Stromal cell of bone marrow (primary cell): ENCODE measurements around the gene CCR5AS.

Experiments
- DNase-seq: peaks from one replicate; pipeline ENCODE4 v3.0.0-alpha.2; 2012; ENCODE audit warnings: low read depth

CCR5AS gene

DNA sequence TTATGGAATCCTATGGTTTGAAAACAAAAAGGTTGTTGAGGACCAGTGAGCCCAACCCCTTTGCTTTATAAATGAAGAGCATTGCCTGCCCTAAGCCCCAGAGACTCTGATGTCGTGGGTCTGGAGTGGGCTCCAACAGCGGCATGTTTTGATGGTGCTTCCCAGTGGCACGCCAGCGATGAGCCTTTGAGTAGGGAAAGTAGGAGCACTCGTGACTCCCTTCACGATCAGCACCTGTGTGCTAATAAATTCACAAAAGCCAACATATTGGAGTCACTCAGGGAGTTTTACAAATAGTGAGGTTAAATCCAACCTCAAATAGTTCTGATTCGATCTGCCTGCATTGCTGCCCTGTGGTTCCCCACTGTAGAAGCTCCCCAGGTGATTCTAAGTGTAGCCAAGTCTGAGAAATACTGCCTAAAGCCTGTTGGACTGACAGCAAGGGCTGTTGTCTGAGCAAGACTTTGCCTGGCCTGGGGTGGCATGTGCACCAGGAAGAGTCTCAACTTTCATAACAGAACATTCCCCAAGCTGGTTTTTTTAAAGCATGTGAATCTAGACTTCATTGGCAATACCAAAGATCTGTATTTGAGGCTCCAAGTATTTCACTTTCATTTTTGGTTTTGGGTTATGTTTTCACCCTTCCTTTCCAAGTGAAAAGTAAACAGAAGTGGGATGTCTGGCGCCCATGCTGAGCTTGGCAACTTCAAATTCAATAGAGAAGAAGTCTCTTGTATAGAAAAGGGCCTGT lies 26.2 kb downstream of the CCR5AS start:
- DNase-seq, result no peak

DNA sequence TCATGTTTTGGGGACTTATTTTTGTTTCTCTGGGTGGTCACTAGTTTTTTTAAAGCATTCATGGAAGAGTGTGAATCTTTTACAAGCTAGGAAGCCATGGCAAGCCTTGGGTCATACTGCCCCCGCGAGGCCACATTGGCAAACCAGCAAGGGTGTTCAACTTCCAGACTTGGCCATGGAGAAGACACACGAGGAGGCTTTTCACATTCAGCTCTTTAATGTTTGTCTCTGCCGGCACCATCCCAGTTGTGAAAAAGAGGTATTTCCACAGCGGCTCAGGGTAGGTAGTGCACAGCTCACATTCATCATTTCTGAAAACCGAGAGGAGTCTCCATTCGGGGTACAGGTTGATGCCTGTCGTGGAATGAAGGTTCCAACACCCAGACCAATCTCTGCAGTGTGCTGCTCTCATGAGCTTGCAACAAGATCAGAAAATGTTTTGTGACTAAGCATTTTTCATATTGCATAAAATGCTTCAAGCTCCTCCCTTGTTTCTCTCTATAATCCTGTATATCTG lies 28.4 kb downstream of the CCR5AS start:
- DNase-seq, result peak; percentile 50

DNA sequence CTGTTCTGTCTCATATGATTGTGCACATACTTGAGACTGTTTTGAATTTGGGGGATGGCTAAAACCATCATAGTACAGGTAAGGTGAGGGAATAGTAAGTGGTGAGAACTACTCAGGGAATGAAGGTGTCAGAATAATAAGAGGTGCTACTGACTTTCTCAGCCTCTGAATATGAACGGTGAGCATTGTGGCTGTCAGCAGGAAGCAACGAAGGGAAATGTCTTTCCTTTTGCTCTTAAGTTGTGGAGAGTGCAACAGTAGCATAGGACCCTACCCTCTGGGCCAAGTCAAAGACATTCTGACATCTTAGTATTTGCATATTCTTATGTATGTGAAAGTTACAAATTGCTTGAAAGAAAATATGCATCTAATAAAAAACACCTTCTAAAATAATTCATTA lies 31.1 kb downstream of the CCR5AS start:
- no peak for DNase-seq

DNA sequence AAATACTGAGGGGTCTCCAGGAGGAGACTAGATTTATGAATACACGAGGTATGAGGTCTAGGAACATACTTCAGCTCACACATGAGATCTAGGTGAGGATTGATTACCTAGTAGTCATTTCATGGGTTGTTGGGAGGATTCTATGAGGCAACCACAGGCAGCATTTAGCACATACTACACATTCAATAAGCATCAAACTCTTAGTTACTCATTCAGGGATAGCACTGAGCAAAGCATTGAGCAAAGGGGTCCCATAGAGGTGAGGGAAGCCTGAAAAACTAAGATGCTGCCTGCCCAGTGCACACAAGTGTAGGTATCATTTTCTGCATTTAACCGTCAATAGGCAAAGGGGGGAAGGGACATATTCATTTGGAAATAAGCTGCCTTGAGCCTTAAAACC lies 31.6 kb downstream of the CCR5AS start:
- DNase-seq, result no peak

DNA sequence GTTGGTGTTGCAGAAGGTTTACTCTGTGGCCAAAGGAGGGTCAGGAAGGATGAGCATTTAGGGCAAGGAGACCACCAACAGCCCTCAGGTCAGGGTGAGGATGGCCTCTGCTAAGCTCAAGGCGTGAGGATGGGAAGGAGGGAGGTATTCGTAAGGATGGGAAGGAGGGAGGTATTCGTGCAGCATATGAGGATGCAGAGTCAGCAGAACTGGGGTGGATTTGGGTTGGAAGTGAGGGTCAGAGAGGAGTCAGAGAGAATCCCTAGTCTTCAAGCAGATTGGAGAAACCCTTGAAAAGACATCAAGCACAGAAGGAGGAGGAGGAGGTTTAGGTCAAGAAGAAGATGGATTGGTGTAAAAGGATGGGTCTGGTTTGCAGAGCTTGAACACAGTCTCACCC lies 32.1 kb downstream of the CCR5AS start:
- DNase-seq, result no peak

DNA sequence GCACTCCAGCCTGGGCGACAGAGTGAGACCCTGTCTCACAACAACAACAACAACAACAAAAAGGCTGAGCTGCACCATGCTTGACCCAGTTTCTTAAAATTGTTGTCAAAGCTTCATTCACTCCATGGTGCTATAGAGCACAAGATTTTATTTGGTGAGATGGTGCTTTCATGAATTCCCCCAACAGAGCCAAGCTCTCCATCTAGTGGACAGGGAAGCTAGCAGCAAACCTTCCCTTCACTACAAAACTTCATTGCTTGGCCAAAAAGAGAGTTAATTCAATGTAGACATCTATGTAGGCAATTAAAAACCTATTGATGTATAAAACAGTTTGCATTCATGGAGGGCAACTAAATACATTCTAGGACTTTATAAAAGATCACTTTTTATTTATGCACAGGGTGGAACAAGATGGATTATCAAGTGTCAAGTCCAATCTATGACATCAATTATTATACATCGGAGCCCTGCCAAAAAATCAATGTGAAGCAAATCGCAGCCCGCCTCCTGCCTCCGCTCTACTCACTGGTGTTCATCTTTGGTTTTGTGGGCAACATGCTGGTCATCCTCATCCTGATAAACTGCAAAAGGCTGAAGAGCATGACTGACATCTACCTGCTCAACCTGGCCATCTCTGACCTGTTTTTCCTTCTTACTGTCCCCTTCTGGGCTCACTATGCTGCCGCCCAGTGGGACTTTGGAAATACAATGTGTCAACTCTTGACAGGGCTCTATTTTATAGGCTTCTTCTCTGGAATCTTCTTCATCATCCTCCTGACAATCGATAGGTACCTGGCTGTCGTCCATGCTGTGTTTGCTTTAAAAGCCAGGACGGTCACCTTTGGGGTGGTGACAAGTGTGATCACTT lies 34.1 kb downstream of the CCR5AS start:
- peak; percentile 44 for DNase-seq

DNA sequence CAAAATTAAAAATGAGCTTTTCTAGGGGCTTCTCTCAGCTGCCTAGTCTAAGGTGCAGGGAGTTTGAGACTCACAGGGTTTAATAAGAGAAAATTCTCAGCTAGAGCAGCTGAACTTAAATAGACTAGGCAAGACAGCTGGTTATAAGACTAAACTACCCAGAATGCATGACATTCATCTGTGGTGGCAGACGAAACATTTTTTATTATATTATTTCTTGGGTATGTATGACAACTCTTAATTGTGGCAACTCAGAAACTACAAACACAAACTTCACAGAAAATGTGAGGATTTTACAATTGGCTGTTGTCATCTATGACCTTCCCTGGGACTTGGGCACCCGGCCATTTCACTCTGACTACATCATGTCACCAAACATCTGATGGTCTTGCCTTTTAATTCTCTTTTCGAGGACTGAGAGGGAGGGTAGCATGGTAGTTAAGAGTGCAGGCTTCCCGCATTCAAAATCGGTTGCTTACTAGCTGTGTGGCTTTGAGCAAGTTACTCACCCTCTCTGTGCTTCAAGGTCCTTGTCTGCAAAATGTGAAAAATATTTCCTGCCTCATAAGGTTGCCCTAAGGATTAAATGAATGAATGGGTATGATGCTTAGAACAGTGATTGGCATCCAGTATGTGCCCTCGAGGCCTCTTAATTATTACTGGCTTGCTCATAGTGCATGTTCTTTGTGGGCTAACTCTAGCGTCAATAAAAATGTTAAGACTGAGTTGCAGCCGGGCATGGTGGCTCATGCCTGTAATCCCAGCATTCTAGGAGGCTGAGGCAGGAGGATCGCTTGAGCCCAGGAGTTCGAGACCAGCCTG lies 35.1 kb downstream of the CCR5AS start:
- no peak for DNase-seq

DNA sequence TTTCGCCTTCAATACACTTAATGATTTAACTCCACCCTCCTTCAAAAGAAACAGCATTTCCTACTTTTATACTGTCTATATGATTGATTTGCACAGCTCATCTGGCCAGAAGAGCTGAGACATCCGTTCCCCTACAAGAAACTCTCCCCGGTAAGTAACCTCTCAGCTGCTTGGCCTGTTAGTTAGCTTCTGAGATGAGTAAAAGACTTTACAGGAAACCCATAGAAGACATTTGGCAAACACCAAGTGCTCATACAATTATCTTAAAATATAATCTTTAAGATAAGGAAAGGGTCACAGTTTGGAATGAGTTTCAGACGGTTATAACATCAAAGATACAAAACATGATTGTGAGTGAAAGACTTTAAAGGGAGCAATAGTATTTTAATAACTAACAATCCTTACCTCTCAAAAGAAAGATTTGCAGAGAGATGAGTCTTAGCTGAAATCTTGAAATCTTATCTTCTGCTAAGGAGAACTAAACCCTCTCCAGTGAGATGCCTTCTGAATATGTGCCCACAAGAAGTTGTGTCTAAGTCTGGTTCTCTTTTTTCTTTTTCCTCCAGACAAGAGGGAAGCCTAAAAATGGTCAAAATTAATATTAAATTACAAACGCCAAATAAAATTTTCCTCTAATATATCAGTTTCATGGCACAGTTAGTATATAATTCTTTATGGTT lies 35.9 kb downstream of the CCR5AS start, which contains the start of gene CCR5:
CCR5 (plus strand) TSS at position 108 of the 680 bp plus-strand sequence. CDS start 1,957 bp downstream, outside the sequence.
- DNase-seq, result no peak

DNA sequence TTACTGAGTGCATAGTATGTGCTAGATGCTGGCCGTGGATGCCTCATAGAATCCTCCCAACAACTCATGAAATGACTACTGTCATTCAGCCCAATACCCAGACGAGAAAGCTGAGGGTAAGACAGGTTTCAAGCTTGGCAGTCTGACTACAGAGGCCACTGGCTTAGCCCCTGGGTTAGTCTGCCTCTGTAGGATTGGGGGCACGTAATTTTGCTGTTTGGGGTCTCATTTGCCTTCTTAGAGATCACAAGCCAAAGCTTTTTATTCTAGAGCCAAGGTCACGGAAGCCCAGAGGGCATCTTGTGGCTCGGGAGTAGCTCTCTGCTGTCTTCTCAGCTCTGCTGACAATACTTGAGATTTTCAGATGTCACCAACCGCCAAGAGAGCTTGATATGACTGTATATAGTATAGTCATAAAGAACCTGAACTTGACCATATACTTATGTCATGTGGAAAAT lies 37.2 kb downstream of the CCR5AS start:
- no peak for DNase-seq

DNA sequence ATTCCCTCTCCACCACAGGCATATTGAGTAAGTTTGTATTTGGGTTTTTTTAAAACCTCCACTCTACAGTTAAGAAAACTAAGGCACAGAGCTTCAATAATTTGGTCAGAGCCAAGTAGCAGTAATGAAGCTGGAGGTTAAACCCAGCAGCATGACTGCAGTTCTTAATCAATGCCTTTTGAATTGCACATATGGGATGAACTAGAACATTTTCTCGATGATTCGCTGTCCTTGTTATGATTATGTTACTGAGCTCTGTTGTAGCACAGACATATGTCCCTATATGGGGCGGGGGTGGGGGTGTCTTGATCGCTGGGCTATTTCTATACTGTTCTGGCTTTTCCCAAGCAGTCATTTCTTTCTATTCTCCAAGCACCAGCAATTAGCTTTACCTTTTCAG lies 37.7 kb downstream of the CCR5AS start:
- DNase-seq, result no peak

DNA sequence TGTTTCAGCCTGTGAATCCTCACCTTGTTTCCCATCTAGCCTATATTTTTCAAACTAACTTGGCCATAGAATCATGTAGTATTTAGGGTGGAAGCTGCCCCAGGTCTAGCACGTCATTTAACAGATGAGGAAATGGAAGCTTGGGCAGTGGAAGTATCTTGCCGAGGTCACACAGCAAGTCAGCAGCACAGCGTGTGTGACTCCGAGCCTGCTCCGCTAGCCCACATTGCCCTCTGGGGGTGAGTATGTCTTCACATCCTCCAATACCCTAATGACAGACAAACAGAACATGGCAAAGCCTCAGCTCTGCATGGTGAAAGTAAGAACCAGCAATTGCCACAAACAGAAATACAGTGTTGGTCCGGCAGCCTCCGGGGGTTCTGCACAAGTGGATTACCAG lies 38.3 kb downstream of the CCR5AS start:
- peak; percentile 18 for DNase-seq

DNA sequence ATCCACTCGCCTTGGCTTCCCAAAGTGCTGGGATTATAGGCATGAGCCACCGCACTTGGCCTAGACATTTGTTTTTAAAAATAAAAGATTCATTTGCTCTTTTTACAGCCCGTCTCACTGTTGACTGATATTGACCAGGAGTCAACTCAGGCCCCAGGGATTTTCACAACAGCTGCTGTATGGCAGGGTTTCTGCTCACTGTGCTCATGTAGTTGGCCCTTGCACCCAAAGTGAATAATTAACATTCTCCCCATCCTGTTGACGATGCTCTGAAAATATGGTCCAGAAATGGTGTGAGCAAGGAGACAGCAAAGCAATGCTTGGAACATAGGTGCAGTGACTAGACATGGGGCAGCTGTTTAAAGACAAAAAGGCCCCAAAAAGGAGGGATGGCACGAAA lies 39.1 kb downstream of the CCR5AS start:
- DNase-seq, result no peak

DNA sequence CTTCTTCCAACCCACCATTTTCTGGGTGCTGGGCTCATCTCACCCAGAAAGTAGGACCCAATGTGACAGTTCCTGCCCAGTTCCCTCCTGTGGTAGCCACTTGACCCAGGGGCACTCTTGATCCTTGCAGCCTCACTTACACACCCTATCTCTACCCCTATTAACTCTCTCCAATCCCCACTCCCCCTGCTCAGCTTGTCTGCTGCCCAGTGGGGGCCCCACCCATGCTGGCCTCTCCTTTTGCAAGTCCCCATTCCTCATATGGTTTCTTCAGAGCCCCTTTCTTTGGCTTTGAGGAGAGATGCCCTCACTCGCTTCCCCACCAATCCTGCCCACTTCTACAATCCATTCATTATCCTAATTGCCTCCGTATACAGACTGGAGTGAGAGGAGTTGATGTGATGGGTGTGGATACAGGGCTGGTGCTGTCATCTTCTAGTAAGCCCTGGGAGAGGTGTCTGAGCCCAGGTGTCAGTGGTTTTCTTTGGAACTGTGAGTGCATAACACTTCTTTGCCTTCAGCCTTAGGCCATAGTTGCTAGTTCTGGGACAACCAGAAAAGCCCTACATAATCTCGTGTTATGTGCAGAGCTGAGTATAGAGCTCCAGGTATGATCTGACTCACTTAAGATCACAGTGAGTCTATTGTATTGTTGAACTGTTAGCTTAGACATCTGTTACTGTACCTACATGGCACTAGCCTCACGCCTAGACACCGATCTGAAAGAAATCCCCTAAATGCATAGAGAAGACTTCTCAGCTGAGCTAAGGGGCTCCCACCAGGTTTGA lies 40.9 kb downstream of the CCR5AS start:
- no peak for DNase-seq

DNA sequence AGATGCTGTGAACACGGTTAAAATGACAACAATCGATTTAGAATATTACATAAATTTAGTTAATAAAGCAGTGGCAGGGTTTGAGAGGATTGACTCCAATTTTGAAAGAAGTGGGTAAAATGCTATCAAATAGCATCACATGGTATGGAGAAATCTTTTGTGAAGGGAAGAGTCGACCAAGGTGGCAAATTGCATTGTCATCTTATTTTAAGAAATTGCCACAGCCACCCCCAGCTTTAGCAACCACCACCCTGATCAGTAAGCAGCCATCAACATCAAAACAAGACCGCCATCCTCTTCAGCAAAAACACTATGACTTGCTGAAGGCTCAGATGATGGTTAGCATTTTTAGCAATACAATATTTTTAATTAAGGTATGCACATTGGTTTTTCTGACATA lies 41.8 kb downstream of the CCR5AS start:
- DNase-seq, result no peak

DNA sequence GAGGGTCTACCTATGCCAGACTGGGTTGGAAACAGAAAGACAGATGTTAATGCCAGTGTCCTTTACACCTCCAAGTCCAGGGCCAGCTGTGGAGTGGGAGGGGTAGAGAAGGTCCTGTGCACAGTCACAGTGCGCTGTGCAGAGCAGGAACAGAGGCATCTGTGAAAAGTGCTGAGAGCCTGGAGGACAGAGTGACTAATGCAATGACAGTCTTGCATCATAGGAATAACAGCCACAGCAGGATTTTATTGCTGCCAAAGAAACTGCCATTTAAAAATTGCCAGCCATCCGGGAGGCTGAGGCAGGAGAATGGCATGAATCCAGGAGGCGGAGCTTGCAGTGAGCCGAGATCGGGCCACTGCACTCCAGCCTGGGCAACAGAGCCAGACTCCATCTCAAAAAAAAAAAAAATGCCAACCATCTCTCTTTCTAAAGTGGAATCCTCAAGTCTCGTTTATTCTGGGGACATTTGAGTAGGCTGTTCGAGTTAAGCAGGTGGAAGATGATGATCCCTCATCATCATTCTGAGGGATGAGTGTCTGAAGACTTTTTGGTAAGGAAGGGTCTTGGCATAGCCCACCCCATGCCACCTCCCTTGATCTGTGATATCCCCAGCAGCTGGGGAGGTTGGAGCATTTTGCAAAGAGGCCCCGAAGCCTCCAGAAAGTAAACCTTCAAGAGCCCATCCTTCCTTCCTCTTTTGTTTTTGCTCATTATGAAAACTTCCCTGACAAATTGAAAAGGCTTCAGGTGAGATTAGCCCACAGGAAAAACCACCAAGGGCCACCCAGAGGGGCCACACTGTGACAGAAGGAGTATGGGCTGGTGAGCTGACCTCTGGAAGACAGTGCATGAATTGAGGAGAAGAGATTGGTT lies 45.2 kb downstream of the CCR5AS start:
- no peak for DNase-seq

DNA sequence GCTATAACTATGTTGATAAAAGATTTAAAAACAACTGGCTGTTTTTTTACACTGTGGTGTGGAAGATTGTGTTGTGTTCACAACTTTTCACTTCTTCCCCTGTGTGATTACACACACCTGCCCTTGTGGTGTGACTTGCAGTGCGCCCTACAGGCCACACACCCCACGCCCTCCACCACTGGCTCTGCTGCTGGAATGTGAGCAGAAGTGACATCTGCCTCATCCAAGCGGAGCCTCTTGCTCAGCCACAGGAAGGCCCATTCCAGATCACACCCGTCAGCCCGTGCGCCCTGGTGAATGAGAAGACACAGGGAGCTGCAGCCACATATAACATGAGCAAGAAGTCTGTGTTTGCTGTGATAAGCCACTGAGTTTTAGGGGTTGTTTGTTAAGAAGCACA lies 46.0 kb downstream of the CCR5AS start:
- no peak for DNase-seq

DNA sequence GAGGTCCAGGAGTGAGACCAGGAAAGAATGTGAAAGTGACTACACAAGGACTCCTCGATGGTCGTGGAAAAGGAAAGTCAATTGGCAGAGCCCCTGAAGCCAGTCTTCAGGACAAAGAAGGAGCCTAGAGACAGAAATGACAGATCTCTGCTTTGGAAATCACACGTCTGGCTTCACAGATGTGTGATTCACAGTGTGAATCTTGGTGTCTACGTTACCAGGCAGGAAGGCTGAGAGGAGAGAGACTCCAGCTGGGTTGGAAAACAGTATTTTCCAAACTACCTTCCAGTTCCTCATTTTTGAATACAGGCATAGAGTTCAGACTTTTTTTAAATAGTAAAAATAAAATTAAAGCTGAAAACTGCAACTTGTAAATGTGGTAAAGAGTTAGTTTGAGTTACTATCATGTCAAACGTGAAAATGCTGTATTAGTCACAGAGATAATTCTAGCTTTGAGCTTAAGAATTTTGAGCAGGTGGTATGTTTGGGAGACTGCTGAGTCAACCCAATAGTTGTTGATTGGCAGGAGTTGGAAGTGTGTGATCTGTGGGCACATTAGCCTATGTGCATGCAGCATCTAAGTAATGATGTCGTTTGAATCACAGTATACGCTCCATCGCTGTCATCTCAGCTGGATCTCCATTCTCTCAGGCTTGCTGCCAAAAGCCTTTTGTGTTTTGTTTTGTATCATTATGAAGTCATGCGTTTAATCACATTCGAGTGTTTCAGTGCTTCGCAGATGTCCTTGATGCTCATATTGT lies 47.0 kb downstream of the CCR5AS start:
- no peak for DNase-seq

DNA sequence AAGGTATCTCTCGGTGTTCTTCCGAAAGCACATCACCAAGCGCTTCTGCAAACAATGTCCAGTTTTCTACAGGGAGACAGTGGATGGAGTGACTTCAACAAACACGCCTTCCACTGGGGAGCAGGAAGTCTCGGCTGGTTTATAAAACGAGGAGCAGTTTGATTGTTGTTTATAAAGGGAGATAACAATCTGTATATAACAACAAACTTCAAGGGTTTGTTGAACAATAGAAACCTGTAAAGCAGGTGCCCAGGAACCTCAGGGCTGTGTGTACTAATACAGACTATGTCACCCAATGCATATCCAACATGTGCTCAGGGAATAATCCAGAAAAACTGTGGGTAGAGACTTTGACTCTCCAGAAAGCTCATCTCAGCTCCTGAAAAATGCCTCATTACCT lies 48.4 kb downstream of the CCR5AS start:
- no peak for DNase-seq

DNA sequence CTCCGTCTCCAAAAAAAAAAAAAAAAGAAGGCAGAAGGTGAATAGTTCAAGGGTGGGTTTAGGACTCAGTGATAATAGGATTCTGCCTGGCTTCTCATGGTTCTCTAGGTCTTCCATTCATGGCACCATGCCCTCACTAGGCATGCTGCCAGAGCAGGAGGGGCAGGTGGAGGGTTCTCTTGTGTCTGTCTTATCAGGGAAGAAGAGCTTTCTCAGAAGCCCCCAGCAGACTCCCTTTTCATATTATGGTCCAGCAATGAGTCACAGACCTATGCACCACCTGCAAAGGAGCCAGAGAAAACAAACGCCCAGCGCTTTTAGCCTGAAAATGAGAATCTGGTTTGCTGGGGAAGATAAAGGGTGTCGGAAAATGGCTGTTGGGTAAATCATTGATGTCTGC lies 50.0 kb downstream of the CCR5AS start:
- DNase-seq, result no peak
